ENCODE measurements around the gene PAQR3. TPM values are rescaled to one million over a fixed set of nuclear protein-coding genes. Genes with fewer than 3 reads are reported as not detected.
A peak's percentile ranks its signal among the peaks of the same experiment; 100 is the strongest.

The PAQR3 gene
- polyA plus RNA-seq (2012; ENCODE audit: insufficient read depth, insufficient read length, low read depth) = 18.0 TPM

GRCh38 chr4:78938868-78939666 is at the start of gene PAQR3:
PAQR3 (minus strand) TSS chr4:78939438; CDS start chr4:78939224, 214 bp downstream.
- Histone ChIP-seq H3K4me1 (no peaks in the 10 kb centered on the region), H3K36me3 (no peaks in the 10 kb centered on the region), H3K27me3 (no peaks in the 10 kb centered on the region), H3K9me3 (no peaks in the 10 kb centered on the region), H3K4me3 (ENCODE audit: low read depth, low read length) (peak within 1 kb of the TSS; percentile 88)
- TF ChIP-seq CTCF (IDR thresholded peaks at IDR 0.05; ENCODE audit: low read depth, low read length) = no peak
- DNase-seq = peak; percentile 93

GRCh38 chr4:78987683-78988082 is 48.4 kb upstream of the PAQR3 start:
- H3K9me3 ChIP-seq = no peaks in the 10 kb centered on the region
- TF ChIP-seq CTCF (IDR thresholded peaks at IDR 0.05; ENCODE audit: low read depth, low read length) = no peak
- H3K4me1 ChIP-seq = no peaks in the 10 kb centered on the region
- H3K36me3 ChIP-seq = no peaks in the 10 kb centered on the region
- H3K27me3 ChIP-seq = peaks cover 8% of the 10 kb centered on the region; the same call in 1 of the 2 replicates
- no peak for DNase-seq
- no peak overlapping the region for H3K4me3 ChIP-seq (ENCODE audit: low read depth, low read length)

- H3K4me1 ChIP-seq = no peaks in the 10 kb centered on the region
- H3K27me3 ChIP-seq = peaks cover 8% of the 10 kb centered on the region; the same call in 1 of the 2 replicates
- no peak for DNase-seq
- H3K4me3 ChIP-seq (ENCODE audit: low read depth, low read length) = no peak overlapping the region
- no peaks in the 10 kb centered on the region for H3K36me3 ChIP-seq
- TF ChIP-seq CTCF (IDR thresholded peaks at IDR 0.05; ENCODE audit: low read depth, low read length) = no peak
- no peaks in the 10 kb centered on the region for H3K9me3 ChIP-seq
Measured at GRCh38 chr4:78984593-78984992, 45.4 kb upstream of the PAQR3 start.

- Histone ChIP-seq H3K4me1 (no peaks in the 10 kb centered on the region), H3K36me3 (no peaks in the 10 kb centered on the region), H3K27me3 (peaks cover 4% of the 10 kb centered on the region; the same call in 1 of the 2 replicates), H3K4me3 (ENCODE audit: low read depth, low read length) (no peak overlapping the region), H3K9me3 (no peaks in the 10 kb centered on the region)
- no peak for DNase-seq
- TF ChIP-seq CTCF (IDR thresholded peaks at IDR 0.05; ENCODE audit: low read depth, low read length) = no peak
Measured at GRCh38 chr4:78975865-78976264, 36.6 kb upstream of the PAQR3 start.

- no peaks in the 10 kb centered on the region for H3K36me3 ChIP-seq
- peaks cover 4% of the 10 kb centered on the region; the same call in 1 of the 2 replicates for H3K27me3 ChIP-seq
- H3K4me1 ChIP-seq = no peaks in the 10 kb centered on the region
- H3K9me3 ChIP-seq = no peaks in the 10 kb centered on the region
- H3K4me3 ChIP-seq (ENCODE audit: low read depth, low read length) = no peak overlapping the region
- TF ChIP-seq CTCF (IDR thresholded peaks at IDR 0.05; ENCODE audit: low read depth, low read length) = no peak
- no peak for DNase-seq
Measured at GRCh38 chr4:78971776-78972175, 32.5 kb upstream of the PAQR3 start.

- no peaks in the 10 kb centered on the region for H3K9me3 ChIP-seq
Measured at GRCh38 chr4:78971326-78971725, 32.1 kb upstream of the PAQR3 start.

More at GRCh38 chr4:78971326-78971725, 32.1 kb upstream of the PAQR3 start:
- no peak for TF ChIP-seq CTCF (IDR thresholded peaks at IDR 0.05; ENCODE audit: low read depth, low read length)
- Histone ChIP-seq H3K36me3 (no peaks in the 10 kb centered on the region), H3K4me3 (ENCODE audit: low read depth, low read length) (no peak overlapping the region), H3K4me1 (no peaks in the 10 kb centered on the region), H3K27me3 (peaks cover 4% of the 10 kb centered on the region; the same call in 1 of the 2 replicates)
- no peak for DNase-seq
